ENCODE data around the gene TF.

TF gene

GRCh38 chr3:133747373-133747772, 1.2 kb downstream of the TF start:
- DNase-seq (ENCODE audit: low read depth, low spot score), result no peak

GRCh38 chr3:133747907-133748639, 1.9 kb downstream of the TF start:
- DNase-seq (ENCODE audit: low read depth, low spot score), result no peak

- DNase-seq (ENCODE audit: low read depth, low spot score), result no peak
These were observed 3.5 kb downstream of the TF start for GRCh38 chr3:133749427-133750258.

GRCh38 chr3:133750259-133750656, 4.1 kb downstream of the TF start:
- no peak for DNase-seq (ENCODE audit: low read depth, low spot score)

- no peak for DNase-seq (ENCODE audit: low read depth, low spot score)
These were observed 7.0 kb downstream of the TF start for GRCh38 chr3:133753107-133753778.

- DNase-seq (ENCODE audit: low read depth, low spot score), result no peak
These were observed 7.6 kb downstream of the TF start for GRCh38 chr3:133753779-133754164.

- DNase-seq (ENCODE audit: low read depth, low spot score), result no peak
These were observed 8.3 kb downstream of the TF start for GRCh38 chr3:133754455-133754854.

GRCh38 chr3:133754973-133755828, 9.0 kb downstream of the TF start:
- DNase-seq (ENCODE audit: low read depth, low spot score), result no peak

GRCh38 chr3:133756716-133757694, 10.8 kb downstream of the TF start:
- no peak for DNase-seq (ENCODE audit: low read depth, low spot score)

- DNase-seq (ENCODE audit: low read depth, low spot score), result no peak
These were observed 11.7 kb downstream of the TF start for GRCh38 chr3:133757701-133758567.

- DNase-seq (ENCODE audit: low read depth, low spot score), result no peak
These were observed 12.4 kb downstream of the TF start for GRCh38 chr3:133758568-133758928.

GRCh38 chr3:133758964-133759739, 13.0 kb downstream of the TF start:
- DNase-seq (ENCODE audit: low read depth, low spot score), result peak; percentile 44

GRCh38 chr3:133759740-133760305, 13.6 kb downstream of the TF start:
- no peak for DNase-seq (ENCODE audit: low read depth, low spot score)

GRCh38 chr3:133760916-133761315, 14.7 kb downstream of the TF start:
- DNase-seq (ENCODE audit: low read depth, low spot score), result no peak

GRCh38 chr3:133761605-133762484, 15.7 kb downstream of the TF start:
- DNase-seq (ENCODE audit: low read depth, low spot score), result no peak

- no peak for DNase-seq (ENCODE audit: low read depth, low spot score)
These were observed 16.3 kb downstream of the TF start for GRCh38 chr3:133762539-133762938.

All from ELF-1 (cell line).